OCI-LY7 (cell line): Measurements from ENCODE around the gene ATAD5.

ENCODE experiments used
- CTCF ChIP-seq: fragments of 200-600 bp; sonication (generic); conservative IDR thresholded peaks from 2 replicates; pipeline ENCODE4 v1.5.1; 2014; ENCODE audit warnings: mild to moderate bottlenecking, antibody characterized with exemption, low read length, moderate library complexity, mixed read lengths
- EZH2phosphoT487 ChIP-seq: fragments of 200-600 bp; sonication (generic); IDR thresholded peaks from 2 replicates; pipeline ENCODE4 v1.6.1; 2018; ENCODE audit warnings: low read depth, borderline replicate concordance, mild to moderate bottlenecking, mixed run types, antibody characterized with exemption, low read length, moderate library complexity, mixed read lengths

GRCh38 chr17:30823421-30823820, 8.3 kb upstream of the ATAD5 start:
- TF ChIP-seq CTCF = no peak
- no peak for TF ChIP-seq EZH2phosphoT487
